HG02938 (cell line): ENCODE results near the gene PFKFB1.

ENCODE experiments used
- ATAC-seq: cut with Tn5 transposase; IDR thresholded peaks from one replicate; pipeline ENCODE4 v1.9.1; 2021; ENCODE audit warnings: mild to moderate bottlenecking, moderate library complexity; ENCODE audit not compliant: unreplicated experiment

The PFKFB1 gene

DNA sequence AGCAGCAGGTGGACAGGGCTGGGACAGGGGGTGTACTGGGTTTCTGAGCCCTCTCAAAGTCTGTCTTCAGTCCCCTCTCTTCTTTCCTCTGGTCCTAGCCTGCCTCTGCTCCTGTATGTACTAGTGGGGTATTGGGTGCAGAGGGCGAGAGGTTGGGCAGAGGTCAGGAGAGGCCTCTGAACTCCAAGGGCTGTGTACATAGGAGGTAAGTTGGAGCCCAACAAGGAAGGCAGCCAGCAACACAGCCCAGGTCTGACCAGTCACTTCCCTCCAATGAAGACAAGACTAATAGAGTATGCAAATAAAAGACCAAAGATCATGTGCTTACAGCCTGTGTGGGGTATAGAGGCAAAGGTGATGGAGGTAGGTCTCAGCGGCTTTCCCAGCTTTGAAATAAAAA lies at the start of gene PFKFB1:
PFKFB1 (minus strand) TSS at position 90 of the 400 bp plus-strand sequence. CDS start 181 bp downstream, outside the sequence.
- ATAC-seq: no peak

GRCh38 chrX:55041514-55041913 lies 47.5 kb upstream of the PFKFB1 start:
- ATAC-seq: no peak

GRCh38 chrX:55039471-55039870 lies 45.5 kb upstream of the PFKFB1 start:
- ATAC-seq: no peak

GRCh38 chrX:55033429-55033828 lies 39.4 kb upstream of the PFKFB1 start:
- ATAC-seq: no peak

GRCh38 chrX:55030271-55031205 lies 36.5 kb upstream of the PFKFB1 start, which contains the start of gene ALAS2:
TSS of gene ALAS2 (minus strand) at chrX:55030977. CDS start at chrX:55026000, 4,977 bp downstream.
- no peak for ATAC-seq

GRCh38 chrX:55029291-55029690 lies 35.3 kb upstream of the PFKFB1 start:
- ATAC-seq: no peak

GRCh38 chrX:55028611-55029010 lies 34.6 kb upstream of the PFKFB1 start:
- ATAC-seq: no peak

GRCh38 chrX:55028040-55028439 lies 34.1 kb upstream of the PFKFB1 start:
- ATAC-seq: no peak

GRCh38 chrX:55026840-55027239 lies 32.9 kb upstream of the PFKFB1 start:
- no peak for ATAC-seq

GRCh38 chrX:55026143-55026542 lies 32.2 kb upstream of the PFKFB1 start:
- no peak for ATAC-seq

DNA sequence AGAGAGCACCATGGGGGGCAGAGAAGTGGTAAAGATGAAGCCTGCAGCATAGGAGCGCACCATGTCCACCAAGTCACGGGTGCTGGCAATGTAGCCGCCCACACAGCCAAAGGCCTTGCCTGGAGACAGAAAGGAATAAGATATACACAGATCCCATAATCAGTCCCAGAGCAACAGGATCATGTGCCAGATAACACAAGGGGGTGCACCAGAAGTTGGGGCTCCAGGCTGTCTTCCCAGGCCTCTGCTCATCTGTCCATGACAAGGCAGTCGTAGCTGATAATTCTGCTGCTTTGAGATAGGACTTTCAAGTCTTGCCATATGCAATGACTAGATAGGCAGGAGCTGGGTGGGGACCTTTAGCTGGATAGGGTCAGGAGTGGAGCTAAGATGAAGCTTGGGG lies 20.9 kb upstream of the PFKFB1 start:
- no peak for ATAC-seq

DNA sequence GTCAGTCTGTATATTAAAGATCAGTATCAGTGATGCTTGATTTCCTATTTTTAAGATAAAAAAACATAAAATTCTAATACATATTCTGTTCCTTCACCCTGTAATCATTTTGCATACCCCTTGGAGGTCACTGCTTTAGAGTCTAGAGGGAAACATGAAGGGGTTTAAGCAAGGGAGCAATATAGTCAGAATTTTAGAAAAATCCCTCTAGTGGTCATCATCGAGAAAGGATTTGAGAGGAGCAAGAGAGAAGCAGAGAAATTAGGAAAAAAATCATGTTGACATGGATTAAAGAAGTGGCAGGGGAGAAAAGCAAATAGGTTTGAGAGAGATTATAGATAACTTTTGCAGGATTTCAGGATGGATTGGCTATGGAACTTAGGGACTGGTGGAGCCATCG lies 17.3 kb upstream of the PFKFB1 start:
- no peak for ATAC-seq

- ATAC-seq: no peak
These were observed 14.8 kb upstream of the PFKFB1 start for GRCh38 chrX:55008571-55009358.

DNA sequence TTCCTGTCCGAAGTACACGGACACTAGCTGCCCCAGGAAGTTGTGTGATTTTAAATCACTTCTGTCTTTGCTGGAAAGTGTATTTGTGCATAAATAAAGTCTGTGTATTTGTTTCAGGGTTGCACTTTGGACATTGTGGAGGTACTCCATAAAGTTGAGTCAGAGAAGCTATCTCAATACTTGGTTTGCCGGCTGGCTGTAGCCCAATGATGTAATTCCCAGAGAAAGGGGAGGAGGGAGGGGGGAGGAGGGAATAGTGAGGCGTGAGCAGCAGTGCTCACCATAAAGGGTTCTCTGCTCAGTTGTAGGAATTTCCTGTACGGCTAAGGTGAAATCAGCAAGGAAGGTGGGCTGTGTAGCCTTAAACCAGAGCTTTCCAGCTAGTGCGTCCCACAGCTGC lies 13.7 kb upstream of the PFKFB1 start:
- ATAC-seq: no peak

DNA sequence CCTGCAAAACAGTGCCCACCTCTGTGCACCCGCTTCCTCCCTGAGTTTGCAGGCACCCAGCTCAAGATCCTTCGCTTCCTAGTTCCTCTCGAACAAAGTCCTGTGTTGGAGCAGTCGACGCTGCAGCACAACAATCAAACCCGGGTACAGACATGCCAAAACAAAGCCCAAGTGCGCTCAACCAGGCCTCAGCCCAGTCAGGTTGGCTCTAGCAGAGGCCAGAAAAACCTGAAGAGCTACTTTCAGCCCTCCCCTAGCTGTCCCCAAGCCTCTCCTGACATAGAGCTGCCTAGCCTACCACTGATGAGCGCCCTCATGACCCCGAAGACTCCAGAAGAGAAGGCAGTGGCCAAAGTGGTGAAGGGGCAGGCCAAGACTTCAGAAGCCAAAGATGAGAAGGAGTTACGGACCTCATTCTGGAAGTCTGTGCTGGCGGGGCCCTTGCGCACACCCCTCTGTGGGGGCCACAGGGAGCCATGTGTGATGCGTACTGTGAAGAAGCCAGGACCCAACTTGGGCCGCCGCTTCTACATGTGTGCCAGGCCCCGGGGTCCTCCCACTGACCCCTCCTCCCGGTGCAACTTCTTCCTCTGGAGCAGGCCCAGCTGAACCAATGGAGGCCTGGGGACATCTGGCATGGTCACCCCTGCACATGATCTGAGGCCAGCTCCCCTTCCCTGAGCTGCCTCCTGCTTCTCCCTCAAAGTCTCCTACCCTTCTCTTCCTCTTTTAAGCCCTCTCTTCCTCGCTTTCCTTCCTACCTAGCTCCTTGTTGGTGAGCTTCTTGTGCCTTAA lies 13.0 kb upstream of the PFKFB1 start:
- ATAC-seq: no peak

DNA sequence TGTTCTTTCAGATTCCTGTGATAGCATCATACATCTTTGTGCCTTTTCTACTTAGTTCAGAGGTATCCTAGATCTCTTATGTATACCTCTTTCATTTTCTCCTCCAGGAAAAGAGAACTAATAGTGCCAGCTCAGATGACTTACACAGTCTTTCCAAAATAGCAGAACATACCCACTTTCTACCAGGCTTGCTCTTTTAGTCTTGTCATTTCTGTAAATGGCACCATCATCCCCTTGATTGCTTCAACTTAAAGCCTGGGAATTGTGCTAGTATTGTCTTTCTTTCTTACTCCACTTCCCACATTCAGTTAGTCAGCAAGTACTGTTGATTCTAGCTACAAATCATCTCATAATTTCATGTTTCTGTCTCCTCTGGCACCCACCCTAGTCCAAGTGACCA lies 11.3 kb upstream of the PFKFB1 start:
- ATAC-seq: no peak

- ATAC-seq: no peak
These were observed 10.2 kb upstream of the PFKFB1 start for GRCh38 chrX:55004231-55004630.

DNA sequence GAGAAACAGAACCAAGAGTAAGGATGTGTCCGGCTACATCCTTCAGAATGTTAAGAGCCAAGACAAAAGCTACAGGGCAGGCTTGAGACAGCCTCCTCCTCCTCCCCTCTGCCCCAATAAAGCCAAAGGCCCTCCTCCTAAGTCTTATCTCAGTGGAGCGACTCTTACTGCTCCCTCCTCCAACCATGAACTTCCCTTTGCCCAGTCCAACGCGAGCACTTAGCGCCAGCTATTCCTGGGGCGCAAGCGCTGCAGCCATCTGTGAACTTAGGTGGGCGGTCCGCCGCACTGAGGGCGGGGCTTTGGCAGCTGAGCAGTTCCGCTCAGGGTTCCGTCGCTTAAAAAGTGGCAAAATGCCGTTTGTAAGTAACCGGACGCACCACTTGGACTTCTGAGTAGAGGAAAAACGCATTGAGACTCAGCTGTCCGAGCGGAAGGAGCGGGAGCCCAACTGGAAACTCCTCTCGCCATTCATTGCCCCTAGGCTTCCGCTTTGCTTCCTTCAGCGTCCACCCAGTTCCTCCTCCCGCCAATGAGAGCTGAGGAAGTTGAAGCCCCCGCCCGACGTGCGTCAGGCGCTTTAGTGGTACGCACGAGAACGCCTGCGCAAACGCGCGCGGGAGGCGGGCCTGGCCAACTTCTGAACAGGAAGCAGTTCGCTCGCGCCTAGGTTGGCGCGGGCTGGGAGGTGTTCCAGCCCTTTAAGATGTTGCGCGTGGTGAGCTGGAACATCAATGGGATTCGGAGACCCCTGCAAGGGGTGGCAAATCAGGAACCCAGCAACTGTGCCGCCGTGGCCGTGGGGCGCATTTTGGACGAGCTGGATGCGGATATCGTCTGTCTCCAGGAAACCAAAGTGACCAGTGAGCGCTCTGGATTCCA lies 6.0 kb upstream of the PFKFB1 start, which contains the start of gene APEX2:
APEX2 (plus strand) TSS at position 647 of the 882 bp plus-strand sequence; CDS start at position 707, 60 bp downstream.
- peak; percentile 91 for ATAC-seq

- ATAC-seq: no peak
These were observed 1.6 kb upstream of the PFKFB1 start for GRCh38 chrX:54995621-54996020.
